ENCODE measurements around the gene POU2F1.

POU2F1 gene

DNA sequence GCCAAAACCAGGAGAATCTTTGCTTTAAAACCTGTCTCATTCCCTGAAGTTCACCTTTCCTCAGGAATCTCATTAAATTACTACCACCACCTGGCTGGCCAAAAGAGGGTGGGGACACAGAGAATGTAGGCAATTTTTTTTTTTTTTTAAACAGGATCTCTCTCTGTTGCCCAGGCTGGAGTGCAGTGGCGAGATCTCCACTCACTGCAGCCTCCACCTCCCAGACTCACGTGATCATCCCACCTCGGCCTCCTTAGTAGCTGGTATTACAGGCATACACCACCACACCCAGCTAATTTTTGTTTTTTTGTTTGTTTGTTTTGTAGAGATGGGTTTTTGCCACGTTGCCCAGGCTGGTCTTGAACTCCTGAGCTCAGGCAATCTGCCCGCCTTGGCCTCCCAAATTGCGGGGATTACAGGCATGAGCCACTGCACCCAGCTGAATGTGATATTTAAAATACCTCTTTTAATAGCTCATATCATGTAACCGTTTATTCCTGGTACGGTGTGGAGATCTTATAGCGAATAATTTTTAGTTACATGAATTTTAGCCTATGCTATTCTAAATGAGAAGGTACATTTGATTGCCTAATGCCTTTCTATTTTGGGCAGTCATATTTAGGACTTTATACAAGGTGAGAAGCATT is 84.5 kb downstream of the POU2F1 start:
- no peaks in the 10 kb centered on the region for H3F3A ChIP-seq (ENCODE audit: insufficient read depth)
- H3K27ac ChIP-seq (ENCODE audit: low read depth, low read length), result no peak overlapping the region
- no peaks in the 10 kb centered on the region for H4K20me1 ChIP-seq (ENCODE audit: low read depth, low read length)
- H3K9me2 ChIP-seq (replicated peaks; ENCODE audit: insufficient read depth, low read length), result no peaks in the 10 kb centered on the region
- no peak overlapping the region for H3K4me3 ChIP-seq (ENCODE audit: insufficient read depth, low read length, poor library complexity, severe bottlenecking)
- H3K79me2 ChIP-seq (ENCODE audit: insufficient read depth, low read length), result no peaks in the 10 kb centered on the region
- no peaks in the 10 kb centered on the region for H3K27me3 ChIP-seq (ENCODE audit: low read length)
- no peak overlapping the region for H3K4me2 ChIP-seq (ENCODE audit: low read depth, low read length, poor library complexity, severe bottlenecking)
- H2AFZ ChIP-seq (ENCODE audit: low read depth, low read length, severe bottlenecking), result no peak overlapping the region
- no peaks in the 10 kb centered on the region for H3K9me3 ChIP-seq (ENCODE audit: insufficient read depth, low read length)
- TF ChIP-seq EZH2phosphoT487 (conservative IDR thresholded peaks at IDR 0.05; ENCODE audit: low read length) (no peak), CTCF (IDR thresholded peaks at IDR 0.05; ENCODE audit: insufficient read depth, low read length, poor library complexity, severe bottlenecking) (no peak)
- H3K9ac ChIP-seq (ENCODE audit: low read length), result no peak overlapping the region
- H3K36me3 ChIP-seq (ENCODE audit: low read length), result no peaks in the 10 kb centered on the region

- Histone ChIP-seq H3K4me3 (ENCODE audit: insufficient read depth, low read length, poor library complexity, severe bottlenecking) (no peak overlapping the region), H3K9me3 (ENCODE audit: insufficient read depth, low read length) (no peaks in the 10 kb centered on the region), H3K9ac (ENCODE audit: low read length) (no peak overlapping the region), H2AFZ (ENCODE audit: low read depth, low read length, severe bottlenecking) (no peak overlapping the region), H4K20me1 (ENCODE audit: low read depth, low read length) (no peaks in the 10 kb centered on the region), H3K79me2 (ENCODE audit: insufficient read depth, low read length) (no peaks in the 10 kb centered on the region), H3K36me3 (ENCODE audit: low read length) (no peaks in the 10 kb centered on the region), H3K27me3 (ENCODE audit: low read length) (no peaks in the 10 kb centered on the region), H3K4me2 (ENCODE audit: low read depth, low read length, poor library complexity, severe bottlenecking) (no peak overlapping the region), H3F3A (ENCODE audit: insufficient read depth) (no peaks in the 10 kb centered on the region), H3K9me2 (replicated peaks; ENCODE audit: insufficient read depth, low read length) (no peaks in the 10 kb centered on the region), H3K27ac (ENCODE audit: low read depth, low read length) (no peak overlapping the region)
- TF ChIP-seq EZH2phosphoT487 (conservative IDR thresholded peaks at IDR 0.05; ENCODE audit: low read length), result no peak
- TF ChIP-seq CTCF (IDR thresholded peaks at IDR 0.05; ENCODE audit: insufficient read depth, low read length, poor library complexity, severe bottlenecking), result no peak
These were observed 85.1 kb downstream of the POU2F1 start for GRCh38 chr1:167305706-167306277.

GRCh38 chr1:167310732-167311131 is 90.0 kb downstream of the POU2F1 start:
- no peak overlapping the region for H3K27ac ChIP-seq (ENCODE audit: low read depth, low read length)
- H3K36me3 ChIP-seq (ENCODE audit: low read length), result no peaks in the 10 kb centered on the region
- no peaks in the 10 kb centered on the region for H3F3A ChIP-seq (ENCODE audit: insufficient read depth)
- H3K27me3 ChIP-seq (ENCODE audit: low read length), result no peaks in the 10 kb centered on the region
- H3K9me3 ChIP-seq (ENCODE audit: insufficient read depth, low read length), result no peaks in the 10 kb centered on the region
- H3K9me2 ChIP-seq (replicated peaks; ENCODE audit: insufficient read depth, low read length), result no peaks in the 10 kb centered on the region
- H3K79me2 ChIP-seq (ENCODE audit: insufficient read depth, low read length), result no peaks in the 10 kb centered on the region
- H2AFZ ChIP-seq (ENCODE audit: low read depth, low read length, severe bottlenecking), result no peak overlapping the region
- no peak overlapping the region for H3K4me3 ChIP-seq (ENCODE audit: insufficient read depth, low read length, poor library complexity, severe bottlenecking)
- H3K4me2 ChIP-seq (ENCODE audit: low read depth, low read length, poor library complexity, severe bottlenecking), result no peak overlapping the region
- no peak overlapping the region for H3K9ac ChIP-seq (ENCODE audit: low read length)
- no peaks in the 10 kb centered on the region for H4K20me1 ChIP-seq (ENCODE audit: low read depth, low read length)
- TF ChIP-seq EZH2phosphoT487 (conservative IDR thresholded peaks at IDR 0.05; ENCODE audit: low read length) (no peak), CTCF (IDR thresholded peaks at IDR 0.05; ENCODE audit: insufficient read depth, low read length, poor library complexity, severe bottlenecking) (no peak)

Measured in SU-DHL-6 (cell line).